ENCODE results near the gene COG7.

DNA sequence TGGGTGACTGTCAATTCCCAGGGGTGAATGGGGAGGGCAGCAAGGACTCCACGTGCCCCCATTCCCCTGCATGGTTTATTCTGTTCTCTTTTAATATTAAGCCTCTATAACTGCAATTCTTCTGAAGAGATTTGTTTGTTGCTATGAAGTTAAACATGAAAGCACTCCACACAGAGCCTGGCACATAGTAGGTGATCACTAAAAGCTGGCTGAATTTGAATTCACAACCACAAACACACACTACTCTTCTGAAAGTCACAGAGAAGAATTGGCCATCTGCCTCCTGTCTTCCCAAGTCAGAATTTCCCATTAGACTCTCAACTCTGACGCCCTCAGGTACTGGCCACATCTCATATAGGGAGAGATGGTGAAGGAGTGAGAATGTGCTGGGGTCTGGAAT lies 55.5 kb downstream of the COG7 start:
- TF ChIP-seq CTCF (conservative IDR thresholded peaks at IDR 0.05; ENCODE audit: low read length), result no peak
- TF ChIP-seq EZH2phosphoT487 (IDR thresholded peaks at IDR 0.05; ENCODE audit: borderline replicate concordance), result no peak

Measured in Loucy (cell line).